HG03342 (cell line): ENCODE measurements around the gene FUCA2.
"Not testable (repeated sequence)": the region's sequence is repeated elsewhere in the genome, so short reads cannot be mapped to it uniquely, and the experiment has no call there.

Source experiments
- ATAC-seq: cut with Tn5 transposase; IDR thresholded peaks from one replicate; pipeline ENCODE4 v1.9.1; 2021; ENCODE audit warnings: mild to moderate bottlenecking, moderate library complexity; ENCODE audit not compliant: unreplicated experiment

The FUCA2 gene

GRCh38 chr6:143536866-143537691, 25.6 kb upstream of the FUCA2 start:
- peak; percentile 70 for ATAC-seq

- peak; percentile 51 for ATAC-seq
Measured at GRCh38 chr6:143536461-143536865, 24.9 kb upstream of the FUCA2 start.

GRCh38 chr6:143535189-143535614, 23.7 kb upstream of the FUCA2 start:
- no peak for ATAC-seq

- no peak for ATAC-seq
Measured at GRCh38 chr6:143531720-143532499, 20.4 kb upstream of the FUCA2 start.

GRCh38 chr6:143529095-143529494, 17.6 kb upstream of the FUCA2 start:
- ATAC-seq, result no peak

- peak; percentile 84 for ATAC-seq
Measured at GRCh38 chr6:143528164-143528811, 16.8 kb upstream of the FUCA2 start.

- ATAC-seq, result no peak
Measured at GRCh38 chr6:143527677-143528076, 16.2 kb upstream of the FUCA2 start.

- no peak for ATAC-seq
Measured at GRCh38 chr6:143525356-143525755, 13.8 kb upstream of the FUCA2 start.

GRCh38 chr6:143522039-143522600, 10.6 kb upstream of the FUCA2 start:
- no peak for ATAC-seq

GRCh38 chr6:143517447-143517773, 5.9 kb upstream of the FUCA2 start:
- ATAC-seq, result no peak

- ATAC-seq, result no peak
Measured at GRCh38 chr6:143516690-143517446, 5.3 kb upstream of the FUCA2 start.

- no peak for ATAC-seq
Measured at GRCh38 chr6:143515766-143516355, 4.3 kb upstream of the FUCA2 start.

GRCh38 chr6:143515061-143515760, 3.7 kb upstream of the FUCA2 start:
- ATAC-seq, result no peak

- ATAC-seq, result peak; percentile 31
Measured at GRCh38 chr6:143513410-143513809, 1.9 kb upstream of the FUCA2 start.

GRCh38 chr6:143510326-143510725, 1.2 kb downstream of the FUCA2 start:
- not testable (repeated sequence) for ATAC-seq

- peak; percentile 59 for ATAC-seq
Measured at GRCh38 chr6:143507358-143508145, 4.0 kb downstream of the FUCA2 start.

GRCh38 chr6:143506620-143507019, 4.9 kb downstream of the FUCA2 start:
- ATAC-seq, result no peak

- no peak for ATAC-seq
Measured at GRCh38 chr6:143506199-143506598, 5.3 kb downstream of the FUCA2 start.

GRCh38 chr6:143505537-143505936, 6.0 kb downstream of the FUCA2 start:
- no peak for ATAC-seq
